ENCODE measurements around the gene SPRY4.
A peak's percentile ranks its signal among the peaks of the same experiment; 100 is the strongest.
"Not testable (repeated sequence)": the region's sequence is repeated elsewhere in the genome, so short reads cannot be mapped to it uniquely, and the experiment has no call there.

The SPRY4 gene

DNA sequence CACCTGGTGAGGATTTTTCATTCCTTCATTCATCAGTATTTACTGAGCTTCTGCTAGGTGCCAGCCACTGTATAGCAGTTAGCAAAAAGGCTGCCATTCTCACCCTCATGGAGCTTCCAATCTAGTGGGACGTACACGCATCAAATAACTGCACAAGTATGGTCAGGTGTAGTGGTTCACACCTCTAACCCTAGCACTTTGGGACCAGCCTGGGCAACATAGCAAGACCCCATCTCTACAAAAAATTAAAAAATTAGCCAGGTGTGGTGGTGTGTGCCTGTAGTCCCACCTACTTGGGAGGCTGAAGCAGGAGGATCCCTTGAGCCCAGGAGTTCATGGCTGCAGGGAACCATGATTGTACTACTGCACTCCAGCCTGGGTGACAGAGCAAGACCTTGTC is 8.9 kb upstream of the SPRY4 start:
- not testable (repeated sequence) for DNase-seq

DNA sequence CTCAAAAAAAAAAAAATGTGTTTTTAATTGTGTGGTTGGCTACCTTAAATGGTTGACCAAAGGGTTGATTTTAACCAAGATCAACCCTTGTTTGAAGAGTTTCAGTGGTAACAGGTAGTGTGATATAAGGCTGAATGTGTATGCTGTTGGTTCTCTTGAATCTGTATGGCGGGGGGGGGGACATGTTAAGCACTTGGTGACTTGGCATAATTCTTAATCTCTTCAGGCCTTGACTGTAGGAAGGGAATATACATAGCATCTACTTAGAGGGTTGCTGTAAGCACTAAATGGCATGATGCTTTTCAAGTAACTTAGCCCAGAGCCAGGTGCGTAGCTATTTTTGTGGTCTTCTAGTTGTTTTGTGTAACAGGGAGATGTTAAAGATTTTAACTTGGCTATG is 5.6 kb upstream of the SPRY4 start:
- DNase-seq: no peak

DNA sequence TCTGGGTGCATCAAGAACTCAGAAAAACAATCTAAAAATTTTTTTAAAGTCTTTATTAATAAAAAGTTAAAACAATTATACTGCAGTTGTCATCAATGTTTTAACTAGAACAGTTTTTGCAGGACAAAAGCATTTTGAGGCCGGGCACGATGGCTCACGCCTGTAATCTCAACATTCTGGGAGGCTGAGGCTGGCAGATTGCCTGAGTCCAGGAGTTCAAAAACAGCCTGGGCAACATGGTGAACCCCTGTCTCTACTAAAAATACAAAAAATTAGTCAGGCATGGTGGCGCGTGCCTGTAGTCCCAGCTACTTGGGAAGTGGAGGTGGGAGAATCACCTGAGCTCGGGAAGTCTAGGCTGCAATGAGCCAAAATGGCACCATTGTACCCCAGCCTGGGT is 5.2 kb upstream of the SPRY4 start:
- DNase-seq: no peak

DNA sequence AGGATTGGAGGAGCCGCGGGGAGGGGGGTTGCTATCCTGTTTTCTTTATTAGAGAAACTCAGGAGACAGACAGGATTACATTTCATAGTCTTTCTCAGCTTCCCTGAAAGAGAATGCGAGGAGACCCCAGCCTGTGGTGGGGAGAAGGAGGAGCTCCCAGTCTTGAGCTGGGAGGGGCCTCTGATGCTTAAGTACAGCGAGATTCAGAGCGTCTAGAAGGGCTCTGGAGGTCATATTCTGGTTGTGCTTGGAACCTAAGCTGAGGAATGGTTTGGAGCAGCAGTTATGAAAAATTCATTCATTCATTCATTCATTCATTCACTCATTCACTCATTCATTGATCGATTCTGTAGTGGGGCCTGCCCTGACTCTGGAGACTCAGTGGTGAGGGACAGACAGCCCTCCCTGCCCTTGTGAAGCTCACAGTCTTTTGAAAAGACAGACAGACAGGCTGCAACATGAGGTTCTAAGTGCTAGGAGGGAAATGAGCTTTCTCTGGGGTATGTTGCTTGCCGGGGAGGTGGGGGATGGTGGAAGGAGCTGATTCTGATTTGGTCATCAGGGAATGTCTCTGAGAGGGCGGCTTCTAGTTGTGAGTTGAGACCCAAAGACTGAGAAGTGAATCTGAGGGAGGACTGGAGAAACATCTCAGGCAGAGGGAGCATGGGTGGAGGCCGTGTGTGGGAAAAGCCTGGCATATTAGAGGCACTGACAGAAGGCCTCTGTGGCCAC is 2.5 kb upstream of the SPRY4 start:
- no peak for DNase-seq

DNA sequence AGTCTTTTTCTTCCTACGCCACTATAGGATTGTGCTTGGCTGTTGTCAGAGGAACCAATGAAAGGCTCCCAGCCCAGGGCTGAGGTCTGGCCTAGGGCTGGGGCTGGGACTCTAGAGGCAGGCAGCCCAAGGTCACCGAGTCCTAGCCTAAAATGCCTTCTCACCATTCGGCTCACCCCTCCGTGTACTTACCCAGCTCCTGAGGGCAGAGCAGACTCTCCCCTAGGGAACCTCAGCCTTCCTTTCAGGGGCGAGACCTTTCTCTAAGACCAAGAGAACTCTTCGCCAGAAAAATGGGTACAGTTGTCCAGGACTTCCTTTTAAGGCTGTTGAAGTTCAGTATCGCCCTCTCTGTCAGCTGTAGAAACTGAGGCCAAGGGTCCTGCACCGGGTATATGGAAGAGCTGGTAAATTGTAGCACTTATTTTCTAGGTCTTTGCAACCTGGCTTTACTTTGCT is 1.7 kb upstream of the SPRY4 start:
- no peak for DNase-seq

DNA sequence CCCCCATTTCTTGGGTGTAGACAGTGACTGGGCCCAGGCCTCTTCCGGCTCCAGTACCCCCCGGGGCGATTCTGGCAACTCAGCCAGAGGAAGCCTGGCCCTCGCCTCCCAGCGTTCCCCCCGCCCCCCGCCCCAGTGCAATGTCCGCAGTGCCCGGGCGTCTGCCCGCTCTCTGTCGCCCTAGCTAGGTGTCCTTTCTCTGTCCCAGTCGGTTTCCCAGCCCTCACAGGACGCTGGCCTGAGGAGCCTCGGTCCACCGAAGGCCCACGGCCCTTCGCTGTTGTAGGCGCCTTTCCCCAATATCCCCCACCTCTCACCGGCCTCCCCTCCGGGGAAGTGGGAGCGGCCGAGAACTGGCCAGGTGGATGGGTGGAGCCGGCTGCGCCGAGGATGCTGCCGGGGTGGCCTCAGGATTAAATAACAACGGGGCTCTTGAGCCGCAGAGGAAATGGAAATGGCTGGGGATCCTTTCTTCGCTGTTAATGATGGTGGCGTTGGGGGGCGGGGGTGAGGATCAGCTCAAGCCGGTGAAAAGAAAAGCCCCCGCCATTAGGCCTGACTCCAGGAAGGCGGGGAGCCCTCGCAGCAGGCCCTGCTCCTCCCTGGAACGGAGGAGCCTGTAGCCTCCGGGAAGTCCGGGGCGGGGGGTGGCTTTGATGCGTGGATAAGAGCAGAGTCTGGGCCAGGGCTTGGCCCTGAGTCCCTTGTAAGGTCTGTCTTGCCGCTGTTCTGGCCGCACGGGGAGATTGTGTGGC is 1.1 kb upstream of the SPRY4 start:
- no peak for DNase-seq

- DNase-seq: peak; percentile 45
Observed at GRCh38 chr5:142324136-142324870, 518 bp downstream of the SPRY4 start.

DNA sequence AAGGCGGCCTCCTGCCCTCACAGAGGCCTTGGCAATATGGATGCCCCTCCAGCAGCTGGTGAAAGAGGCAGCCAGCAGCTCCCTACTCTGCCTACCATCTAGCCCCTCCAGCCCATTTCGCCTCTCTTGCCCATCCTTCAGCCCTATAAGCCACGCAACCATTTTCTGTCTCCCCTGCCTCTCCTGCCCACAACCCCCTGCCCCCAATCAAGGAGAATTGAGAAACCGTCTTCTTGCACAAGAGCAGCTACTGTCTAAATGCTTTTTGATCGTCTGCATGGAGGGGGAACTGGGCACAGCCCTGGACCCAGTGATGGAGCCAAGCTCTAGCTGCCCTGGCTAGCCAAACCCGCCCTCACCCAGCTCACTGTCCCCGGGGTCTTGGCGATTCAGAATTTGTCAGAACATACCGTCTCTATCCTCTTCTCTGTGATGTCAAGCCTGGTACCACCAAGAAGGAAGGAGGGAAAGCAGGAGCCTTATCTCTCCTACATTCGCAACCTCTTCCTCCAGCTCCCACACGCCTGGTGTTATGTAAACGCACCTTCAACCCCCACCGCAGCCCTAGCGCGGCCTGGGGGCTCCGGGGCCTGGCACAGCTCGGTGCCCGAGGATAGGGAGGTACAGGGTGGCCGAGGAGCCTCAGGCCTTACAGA is 1.2 kb downstream of the SPRY4 start:
- no peak for DNase-seq

- no peak for DNase-seq
Observed at GRCh38 chr5:142322747-142323479, 1.9 kb downstream of the SPRY4 start.

DNA sequence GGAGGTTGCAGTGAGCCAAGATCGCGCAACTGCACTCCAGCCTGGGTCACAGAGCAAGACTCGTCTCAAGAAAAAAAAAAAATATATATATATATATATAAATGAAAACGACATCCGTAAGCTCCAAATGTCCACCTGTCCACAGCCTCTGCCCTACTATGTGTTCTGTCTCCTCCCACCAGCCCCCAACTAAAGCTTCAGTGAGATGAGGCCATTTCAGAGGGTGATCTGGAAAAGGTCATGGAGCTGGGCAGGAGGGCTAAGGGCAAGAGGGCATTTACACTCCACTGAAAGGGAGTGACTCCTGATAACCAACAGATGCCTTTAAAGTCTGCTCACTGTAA is 2.4 kb downstream of the SPRY4 start:
- no peak for DNase-seq

DNA sequence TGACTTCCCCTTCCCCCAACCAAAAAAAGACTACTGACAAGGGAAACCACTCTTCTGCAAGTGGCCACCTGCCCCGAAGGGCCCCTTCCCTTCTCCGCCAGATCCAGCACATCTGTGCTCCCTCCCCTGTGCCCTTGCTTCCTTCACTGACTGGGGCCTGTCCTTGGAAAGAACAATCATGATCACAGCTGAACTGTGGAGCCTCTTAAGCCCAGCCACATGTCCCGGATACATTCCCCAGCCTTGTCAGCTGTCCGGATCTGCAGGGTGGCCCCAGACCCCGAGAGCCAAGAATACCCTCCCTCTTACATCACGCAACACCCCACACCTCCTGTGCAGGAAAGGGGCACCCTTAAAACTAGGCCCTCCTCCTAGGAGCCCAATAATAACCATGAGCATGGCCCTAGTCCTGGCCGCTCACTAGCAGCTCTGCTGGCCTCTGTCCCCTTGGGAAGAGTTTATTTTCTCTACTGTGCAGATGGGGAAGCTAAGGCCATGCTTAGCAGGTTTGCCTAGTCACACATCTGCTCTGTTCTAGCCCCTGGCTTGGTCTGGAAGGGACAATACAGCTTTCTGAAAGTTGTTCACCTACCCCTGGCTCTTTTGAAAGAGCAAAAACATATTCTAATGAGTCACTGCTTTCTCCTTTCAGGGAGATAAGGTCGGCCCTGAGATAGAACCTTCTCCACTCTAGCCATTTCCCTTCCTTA is 3.8 kb downstream of the SPRY4 start:
- DNase-seq: no peak

DNA sequence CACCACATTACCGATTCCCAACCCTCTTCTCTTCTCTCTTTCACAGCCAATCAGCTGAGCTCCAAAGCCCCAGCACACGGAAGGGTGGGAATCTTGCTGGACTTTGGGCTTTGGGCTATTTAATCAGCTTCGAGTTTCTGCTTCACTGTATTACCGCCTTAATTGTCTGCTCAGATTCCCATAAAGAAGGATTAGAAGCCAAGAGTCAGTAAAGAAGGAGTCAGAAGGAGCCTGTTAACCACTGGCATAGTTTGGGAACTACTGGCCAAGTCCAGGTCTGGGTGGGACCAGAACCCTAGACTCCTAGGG is 4.4 kb downstream of the SPRY4 start:
- DNase-seq: no peak

GRCh38 chr5:142319560-142320429 is 5.0 kb downstream of the SPRY4 start:
- no peak for DNase-seq

GRCh38 chr5:142319105-142319504 is 5.7 kb downstream of the SPRY4 start:
- DNase-seq: no peak

DNA sequence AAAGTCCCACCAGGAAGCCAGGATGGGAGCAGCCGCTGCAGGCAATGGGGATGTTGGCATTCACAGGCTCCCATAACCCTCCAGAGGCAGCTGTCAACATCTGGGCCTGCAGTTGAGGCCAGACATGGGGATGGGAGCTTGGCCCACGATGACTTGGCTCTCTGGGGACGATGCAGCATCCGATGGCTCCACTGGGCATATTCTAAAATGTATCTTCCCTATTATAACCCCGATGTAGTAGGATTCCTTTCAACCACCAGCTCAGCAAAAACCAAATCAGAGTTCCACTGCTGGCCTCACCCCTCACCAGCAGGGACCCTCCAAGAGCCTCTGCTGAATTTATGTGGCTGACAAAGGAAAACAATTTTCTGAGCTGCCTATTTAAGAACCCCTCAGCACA is 7.1 kb downstream of the SPRY4 start:
- DNase-seq: no peak

GRCh38 chr5:142317173-142317572 is 7.6 kb downstream of the SPRY4 start:
- DNase-seq: no peak

- DNase-seq: no peak
Observed at GRCh38 chr5:142316681-142317080, 8.1 kb downstream of the SPRY4 start.

DNA sequence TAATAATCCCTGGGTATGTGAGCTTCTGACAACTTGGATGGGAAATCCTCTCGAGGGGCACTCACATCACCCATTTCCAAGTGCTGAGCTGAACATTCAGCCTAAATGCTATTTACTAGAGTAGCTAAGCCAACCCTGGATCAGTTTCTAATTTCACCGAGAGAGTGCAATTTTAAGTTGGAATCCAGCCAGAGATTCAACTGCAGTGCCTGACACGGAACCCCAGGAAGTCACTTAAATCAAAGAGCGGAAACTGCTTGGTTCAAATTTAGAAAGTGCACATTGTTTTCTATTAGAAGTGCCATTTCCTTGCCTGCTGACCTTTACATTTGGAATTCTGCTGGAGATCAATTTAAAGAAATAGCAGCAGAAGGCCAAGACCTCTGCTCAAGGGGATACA is 8.8 kb downstream of the SPRY4 start:
- DNase-seq: no peak

DNA sequence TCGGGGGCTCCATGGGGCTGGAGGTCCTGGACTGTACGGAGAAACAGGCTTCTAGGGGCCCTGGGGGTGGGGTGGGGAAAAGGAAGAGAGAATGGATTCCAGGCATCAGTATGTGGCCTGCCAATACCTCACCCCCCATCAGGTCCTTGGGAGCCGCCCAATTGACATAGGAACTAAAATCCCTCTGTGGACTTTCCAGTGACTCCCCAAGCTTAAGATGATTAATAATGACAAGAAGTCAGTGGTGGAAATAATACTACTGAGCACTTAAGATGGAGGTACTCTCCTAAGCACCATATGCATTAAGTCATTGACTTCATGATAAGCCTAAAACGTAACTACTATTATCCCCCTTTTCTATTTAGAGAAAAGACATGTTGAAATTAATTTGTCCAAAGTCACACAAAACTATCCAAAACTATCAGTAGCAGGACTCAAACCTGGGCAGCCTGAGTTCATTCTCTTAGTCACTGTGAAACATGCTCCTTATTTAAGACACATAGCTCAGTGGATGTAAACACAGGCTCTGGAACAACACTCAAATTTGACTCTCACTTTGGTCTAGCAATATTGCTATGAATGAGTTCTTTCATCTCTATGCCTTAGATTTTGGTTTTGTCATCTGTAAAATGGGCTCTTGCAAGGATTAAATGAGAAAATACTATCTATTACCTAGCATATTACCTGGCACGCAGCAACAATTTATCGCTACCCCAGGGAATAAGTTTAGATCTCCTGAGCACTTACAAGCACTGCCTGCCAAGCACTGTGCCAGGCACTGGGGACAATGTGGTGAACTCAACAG is 9.5 kb downstream of the SPRY4 start:
- DNase-seq: no peak

DNA sequence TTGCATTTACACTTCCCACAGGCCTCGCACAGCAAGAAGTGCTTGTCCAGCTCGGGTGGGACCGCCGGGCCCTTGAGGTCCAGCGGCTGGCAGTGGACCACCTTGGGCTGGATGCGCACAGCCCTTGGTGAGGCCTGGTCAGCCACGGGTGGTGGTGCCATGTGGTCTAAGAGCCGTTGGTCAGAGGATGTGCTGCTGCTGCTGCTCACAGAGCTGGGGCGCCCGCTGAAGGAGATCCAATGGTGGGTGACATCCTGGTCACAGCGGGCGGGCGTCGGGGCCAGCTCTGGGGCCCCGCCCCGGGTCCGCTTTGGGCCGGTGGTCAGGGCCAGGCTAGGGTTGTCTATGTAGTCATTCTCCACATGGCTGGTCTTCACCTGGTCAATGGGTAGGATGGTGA is 10.2 kb downstream of the SPRY4 start:
- no peak for DNase-seq

Measured in CD4-positive, alpha-beta T cell treated with Interleukin-15 for 1 hour (primary cell).